ENCODE data around the gene UBE3B. TPM values are rescaled to one million over a fixed set of nuclear protein-coding genes. Genes with fewer than 3 reads are reported as not detected.
A peak's percentile ranks its signal among the peaks of the same experiment; 100 is the strongest.

The UBE3B gene
- total RNA-seq, 4 donors from 2014 or later, result 42.4 to 59.2 (median 49.1) TPM

DNA sequence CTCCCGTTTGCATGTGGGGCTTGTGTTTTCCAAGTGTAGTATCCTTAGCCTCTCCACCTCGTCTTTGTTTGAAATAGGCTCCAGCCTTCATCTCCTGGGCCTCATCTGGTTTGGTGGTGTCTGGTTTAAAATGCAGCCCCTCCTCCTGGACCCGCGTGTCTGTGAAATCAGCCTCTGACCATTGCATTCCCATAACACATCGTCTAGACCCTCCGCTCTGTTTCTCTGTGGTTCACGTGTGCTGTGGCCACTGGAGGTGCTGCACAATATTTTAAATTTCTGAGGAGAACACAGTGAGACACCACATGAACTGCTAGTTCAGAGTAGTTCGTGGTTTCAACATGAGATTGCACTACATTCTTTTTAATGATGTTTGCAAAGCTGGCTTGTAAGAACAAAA lies 35.6 kb downstream of the UBE3B start:
- intact Hi-C loops (cut with DNase I), result no loop called here
- H3K9me3 ChIP-seq, result no peaks in the 10 kb centered on the region
- 75% methylated on average over 8 of the region's 8 CpGs for WGBS
- no peak for TF ChIP-seq EP300 (IDR thresholded peaks at IDR 0.05)
- no peak for TF ChIP-seq POLR2AphosphoS5 (IDR thresholded peaks at IDR 0.05)
- TF ChIP-seq CTCF (IDR thresholded peaks at IDR 0.05), result no peak
- TF ChIP-seq POLR2A (IDR thresholded peaks at IDR 0.05; ENCODE audit: low read depth), result no peak
- DNase-seq (ENCODE audit: extremely low spot score), result no peak
- H3K27ac ChIP-seq (replicated peaks in 1 of 4), result no peak overlapping the region
- peaks cover 68 to 99% (median 96%) of the 10 kb centered on the region in 4 donors for H3K36me3 ChIP-seq
- H3K27me3 ChIP-seq, result no peaks in the 10 kb centered on the region
- no peak overlapping the region for H3K4me3 ChIP-seq
- H3K4me1 ChIP-seq, result peaks cover under 1 to 8% (median 1%) of the 10 kb centered on the region in 4 donors

- intact Hi-C loops (cut with DNase I), result no loop called here
- no peaks in the 10 kb centered on the region for H3K27me3 ChIP-seq
- H3K9me3 ChIP-seq, result no peaks in the 10 kb centered on the region
- no peak overlapping the region for H3K4me3 ChIP-seq
- WGBS, result 81% methylated on average over 4 of the region's 4 CpGs
- no peak for DNase-seq (ENCODE audit: extremely low spot score)
- H3K27ac ChIP-seq (replicated peaks in 1 of 4), result no peak overlapping the region
- peaks cover 7 to 17% (median 9%) of the 10 kb centered on the region in 4 donors for H3K4me1 ChIP-seq
- TF ChIP-seq POLR2A (IDR thresholded peaks at IDR 0.05; ENCODE audit: low read depth) (no peak), EP300 (IDR thresholded peaks at IDR 0.05) (no peak), POLR2AphosphoS5 (IDR thresholded peaks at IDR 0.05) (no peak), CTCF (IDR thresholded peaks at IDR 0.05) (no peak)
- H3K36me3 ChIP-seq, result peaks cover 67 to 99% (median 92%) of the 10 kb centered on the region in 4 donors
Measured at GRCh38 chr12:109513977-109514376, 36.5 kb downstream of the UBE3B start.

- no peak for DNase-seq (ENCODE audit: extremely low spot score)
- TF ChIP-seq POLR2AphosphoS5 (IDR thresholded peaks at IDR 0.05) (no peak), EP300 (IDR thresholded peaks at IDR 0.05) (no peak), POLR2A (IDR thresholded peaks at IDR 0.05; ENCODE audit: low read depth) (no peak), CTCF (IDR thresholded peaks at IDR 0.05) (no peak)
- no peaks in the 10 kb centered on the region for H3K27me3 ChIP-seq
- H3K4me1 ChIP-seq, result peaks cover 7 to 26% (median 21%) of the 10 kb centered on the region in 4 donors
- peaks cover 66 to 99% (median 83%) of the 10 kb centered on the region in 4 donors for H3K36me3 ChIP-seq
- H3K27ac ChIP-seq (replicated peaks in 1 of 4), result peak overlapping the region in 3 of 4 donors; percentile 20 to 71 (median 36)
- H3K9me3 ChIP-seq, result no peaks in the 10 kb centered on the region
- intact Hi-C loops (cut with DNase I), result loop anchor here (5.0 kb wide), 1 partner anchor 255 kb away; no protein-coding TSS in a partner anchor
- H3K4me3 ChIP-seq, result no peak overlapping the region
- 72% methylated on average over 6 of the region's 6 CpGs for WGBS
Measured at GRCh38 chr12:109517619-109518018, 40.2 kb downstream of the UBE3B start.

- Histone ChIP-seq H3K36me3 (peaks cover 70 to 99% (median 83%) of the 10 kb centered on the region in 4 donors), H3K27ac (replicated peaks in 1 of 4) (peak overlapping the region; percentile 20 to 71 (median 34)), H3K9me3 (no peaks in the 10 kb centered on the region), H3K4me3 (no peak overlapping the region), H3K4me1 (peaks cover 7 to 26% (median 21%) of the 10 kb centered on the region in 4 donors), H3K27me3 (no peaks in the 10 kb centered on the region)
- peak; percentile 67 to 83 (median 72) for TF ChIP-seq CTCF (IDR thresholded peaks at IDR 0.05)
- TF ChIP-seq EP300 (IDR thresholded peaks at IDR 0.05), result no peak
- TF ChIP-seq POLR2AphosphoS5 (IDR thresholded peaks at IDR 0.05), result peak in 1 of 2 donors; percentile 25
- TF ChIP-seq POLR2A (IDR thresholded peaks at IDR 0.05; ENCODE audit: low read depth), result no peak
- intact Hi-C loops (cut with DNase I), result loop anchor here (5.0 kb wide), 1 partner anchor 253 kb away; no protein-coding TSS in a partner anchor
- no peak for DNase-seq (ENCODE audit: extremely low spot score)
- 52% methylated on average over 10 of the region's 11 CpGs for WGBS
Measured at GRCh38 chr12:109518820-109519665, 41.6 kb downstream of the UBE3B start.
